ENCODE data around the gene PSMA2. TPM values are rescaled to one million over a fixed set of nuclear protein-coding genes. Genes with fewer than 3 reads are reported as not detected.

The PSMA2 gene
- 100 to 1,000 TPM in 2 of 8 experiments, 10 to 100 TPM in 6; 68.7 to 129 (median 93.6) TPM for total RNA-seq

GRCh38 chr7:42931834-42932651 is at the start of gene PSMA2, which contains the start of gene MRPL32:
Gene PSMA2, minus strand, starts transcription at chr7:42932174. Its CDS starts 16 bp downstream, at chr7:42932158.
Gene MRPL32, plus strand, starts transcription at chr7:42932376. Its CDS starts 11 bp downstream, at chr7:42932387.
- H3K4me3 ChIP-seq, result peak within 1 kb of the TSS; percentile 64 to 96 (median 84)
- H3K4me1 ChIP-seq (replicated peaks in 1 of 2), result peaks cover 12 to 15% of the 10 kb centered on the region in 2 donors
- in situ Hi-C loops (cut with MboI; ENCODE audit: low pct_unique_long_range_greater_than_20kb in 2 of 9, low sequenced_read_pairs in 9 of 9, unreplicated experiment in 9 of 9), result loop anchor here in 5 of 9 experiments (10.0 to 25.0 kb wide), 5 partner anchors 180 to 905 kb away; partner anchors contain the start of genes COA1 (in 1 of the 5) and HECW1 (in 1 of the 5)
- ATAC-seq (replicated peaks in 6 of 8), result peak; percentile 96 to 100 (median 100)
- WGBS, 10 experiments, result 0 to 3% (median 0%) methylated on average over 1 to 21 of the region's 56 CpGs; no CpG with 5 or more reads in 2 of the 10 experiments
- peak within 1 kb of the TSS; percentile 54 to 85 for H3K27ac ChIP-seq

- Histone ChIP-seq H3K27ac (no peak overlapping the region), H3K4me1 (replicated peaks in 1 of 2) (no peaks in the 10 kb centered on the region), H3K4me3 (no peak overlapping the region)
- in situ Hi-C loops (cut with MboI; ENCODE audit: low pct_unique_long_range_greater_than_20kb in 2 of 9, low sequenced_read_pairs in 9 of 9, unreplicated experiment in 9 of 9), result no loop called here
- WGBS, 10 experiments, result 13 to 75% (median 39%) methylated on average over 1 of the region's 1 CpG; no CpG with 5 or more reads in 4 of the 10 experiments
- no peak for ATAC-seq (replicated peaks in 6 of 8)
Observed at GRCh38 chr7:42981601-42982000, 49.6 kb upstream of the PSMA2 start.

GRCh38 chr7:42980514-42980913 is 48.5 kb upstream of the PSMA2 start:
- Histone ChIP-seq H3K4me1 (replicated peaks in 1 of 2) (no peaks in the 10 kb centered on the region), H3K4me3 (no peak overlapping the region), H3K27ac (no peak overlapping the region)
- 29 to 100% (median 89%) methylated on average over 1 to 3 of the region's 3 CpGs; no CpG with 5 or more reads in 2 of the 10 experiments for WGBS, 10 experiments
- in situ Hi-C loops (cut with MboI; ENCODE audit: low pct_unique_long_range_greater_than_20kb in 2 of 9, low sequenced_read_pairs in 9 of 9, unreplicated experiment in 9 of 9), result no loop called here
- no peak for ATAC-seq (replicated peaks in 6 of 8)

- no peak for ATAC-seq (replicated peaks in 6 of 8)
- H3K27ac ChIP-seq, result no peak overlapping the region
- no peaks in the 10 kb centered on the region for H3K4me1 ChIP-seq (replicated peaks in 1 of 2)
- WGBS, 10 experiments, result 79 to 100% (median 90%) methylated on average over 1 to 2 of the region's 2 CpGs; no CpG with 5 or more reads in 4 of the 10 experiments
- in situ Hi-C loops (cut with MboI; ENCODE audit: low pct_unique_long_range_greater_than_20kb in 2 of 9, low sequenced_read_pairs in 9 of 9, unreplicated experiment in 9 of 9), result no loop called here
- no peak overlapping the region for H3K4me3 ChIP-seq
Observed at GRCh38 chr7:42980084-42980483, 48.1 kb upstream of the PSMA2 start.

DNA sequence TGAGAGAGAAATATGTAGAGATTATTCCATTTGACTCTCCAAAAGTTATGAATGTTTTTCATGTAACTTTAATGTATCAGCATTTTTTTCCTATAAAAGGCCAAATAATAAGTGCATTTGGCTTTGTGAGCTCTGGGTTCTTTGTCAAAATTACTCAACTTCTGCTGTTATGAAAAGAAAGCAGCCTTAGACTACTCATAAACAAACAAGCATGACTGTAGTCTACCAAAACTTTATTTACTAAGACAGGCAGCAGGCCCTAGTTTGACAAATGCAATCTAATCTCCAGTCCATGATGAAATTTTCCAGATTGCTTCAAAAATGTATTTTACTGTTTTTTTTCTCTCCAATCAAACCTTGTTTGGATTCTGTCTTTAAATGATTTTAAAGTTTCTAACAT is 46.5 kb upstream of the PSMA2 start:
- in situ Hi-C loops (cut with MboI; ENCODE audit: low pct_unique_long_range_greater_than_20kb in 2 of 9, low sequenced_read_pairs in 9 of 9, unreplicated experiment in 9 of 9), result no loop called here
- Histone ChIP-seq H3K27ac (no peak overlapping the region), H3K4me3 (no peak overlapping the region), H3K4me1 (replicated peaks in 1 of 2) (no peaks in the 10 kb centered on the region)
- ATAC-seq (replicated peaks in 6 of 8), result no peak

DNA sequence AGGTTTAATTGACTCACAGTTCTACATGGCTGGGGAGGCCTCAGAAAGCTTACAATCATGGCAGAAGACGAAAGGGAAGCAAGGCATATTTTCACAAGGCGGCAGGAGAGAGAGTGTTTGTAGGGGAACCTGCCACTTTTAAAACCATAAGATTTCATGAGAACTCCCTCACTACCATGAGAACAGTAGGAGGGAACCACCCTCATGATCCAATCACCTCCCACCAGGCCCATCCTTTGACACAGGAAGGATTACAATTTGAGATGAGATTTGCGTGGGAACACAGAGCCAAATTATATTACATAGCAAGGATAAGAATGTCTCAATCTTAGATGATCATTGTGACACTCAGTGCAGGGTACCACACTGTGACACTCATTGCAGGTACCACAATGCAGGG is 44.4 kb upstream of the PSMA2 start:
- no peak overlapping the region for H3K27ac ChIP-seq
- 79 to 100% (median 95%) methylated on average over 1 to 3 of the region's 3 CpGs; no CpG with 5 or more reads in 2 of the 10 experiments for WGBS, 10 experiments
- ATAC-seq (replicated peaks in 6 of 8), result no peak
- H3K4me1 ChIP-seq (replicated peaks in 1 of 2), result no peaks in the 10 kb centered on the region
- H3K4me3 ChIP-seq, result no peak overlapping the region
- in situ Hi-C loops (cut with MboI; ENCODE audit: low pct_unique_long_range_greater_than_20kb in 2 of 9, low sequenced_read_pairs in 9 of 9, unreplicated experiment in 9 of 9), result no loop called here

DNA sequence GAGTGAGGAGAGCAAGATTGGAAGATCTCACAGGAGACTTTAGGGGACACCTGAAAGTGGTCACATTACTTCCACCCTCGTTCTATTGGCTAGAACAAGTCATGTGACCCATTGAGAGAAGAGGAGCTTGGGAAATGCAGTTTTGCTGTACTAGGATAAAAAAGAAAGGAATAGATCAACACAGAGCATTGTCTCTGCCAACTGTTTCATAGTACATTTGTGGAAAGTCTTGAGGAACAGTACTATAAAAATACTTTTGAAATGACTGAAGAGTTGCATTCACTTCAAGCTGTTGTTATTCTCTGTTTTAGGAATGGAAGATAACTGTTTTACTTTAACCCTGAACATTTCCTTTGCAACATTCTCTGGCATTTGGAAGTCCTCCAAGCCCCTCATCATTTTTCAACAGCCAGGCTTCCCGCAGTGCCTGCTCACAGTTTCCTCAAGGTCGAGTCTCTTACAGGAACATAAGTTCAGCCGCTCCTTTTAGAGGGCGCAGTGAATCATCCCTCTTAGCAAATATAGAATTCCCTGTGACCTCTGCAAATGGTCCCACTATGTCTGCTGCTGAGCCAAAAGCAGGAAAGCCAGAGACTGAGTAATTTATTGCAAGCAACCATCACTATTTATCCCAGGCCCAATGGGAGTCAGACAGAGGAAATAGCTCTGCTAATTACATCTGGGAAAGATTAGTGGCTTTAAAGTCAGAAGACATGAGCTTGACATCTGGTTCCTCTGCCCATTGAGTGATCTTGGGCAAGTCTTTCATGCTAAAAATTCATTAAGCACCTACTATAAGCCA is 40.9 kb upstream of the PSMA2 start:
- Histone ChIP-seq H3K27ac (no peak overlapping the region), H3K4me3 (no peak overlapping the region), H3K4me1 (replicated peaks in 1 of 2) (no peaks in the 10 kb centered on the region)
- in situ Hi-C loops (cut with MboI; ENCODE audit: low pct_unique_long_range_greater_than_20kb in 2 of 9, low sequenced_read_pairs in 9 of 9, unreplicated experiment in 9 of 9), result loop anchor here in 1 of 9 experiments (25.0 kb wide), 1 partner anchor 739 kb away; no protein-coding TSS in a partner anchor
- WGBS, 10 experiments, result 0 to 90% (median 0%) methylated on average over 2 to 5 of the region's 5 CpGs; no CpG with 5 or more reads in 3 of the 10 experiments
- peak in 6 of 8 experiments; percentile 22 to 89 (median 40) for ATAC-seq (replicated peaks in 6 of 8)

DNA sequence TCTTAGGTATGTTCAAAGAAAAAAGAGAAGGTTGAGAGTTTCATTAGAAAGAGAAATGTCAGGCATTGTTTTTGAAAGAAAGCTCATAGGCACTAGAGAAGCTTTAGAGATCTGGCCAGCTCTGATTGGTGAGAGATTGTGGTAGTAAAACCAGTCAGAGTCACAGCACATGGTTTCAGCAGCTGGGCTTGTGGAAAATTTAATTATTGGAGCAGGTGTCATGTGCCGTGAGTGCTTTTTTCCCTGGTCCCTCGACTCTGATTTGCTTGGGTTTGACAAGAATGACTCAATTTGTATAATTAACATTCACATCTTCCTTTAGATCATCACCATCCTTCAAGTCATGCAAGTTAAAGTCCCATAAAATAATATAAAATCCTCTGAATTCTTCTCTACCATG is 35.4 kb upstream of the PSMA2 start:
- Histone ChIP-seq H3K4me3 (no peak overlapping the region), H3K27ac (no peak overlapping the region), H3K4me1 (replicated peaks in 1 of 2) (no peaks in the 10 kb centered on the region)
- no peak for ATAC-seq (replicated peaks in 6 of 8)
- in situ Hi-C loops (cut with MboI; ENCODE audit: low pct_unique_long_range_greater_than_20kb in 2 of 9, low sequenced_read_pairs in 9 of 9, unreplicated experiment in 9 of 9), result loop anchor here in 1 of 9 experiments (25.0 kb wide), 1 partner anchor 745 kb away; no protein-coding TSS in a partner anchor
- WGBS, 10 experiments, result 40 to 83% (median 78%) methylated on average over 1 to 2 of the region's 2 CpGs; no CpG with 5 or more reads in 4 of the 10 experiments

GRCh38 chr7:42964849-42965805 is 33.2 kb upstream of the PSMA2 start:
- in situ Hi-C loops (cut with MboI; ENCODE audit: low pct_unique_long_range_greater_than_20kb in 2 of 9, low sequenced_read_pairs in 9 of 9, unreplicated experiment in 9 of 9), result loop anchor here in 1 of 9 experiments (25.0 kb wide), 1 partner anchor 747 kb away; no protein-coding TSS in a partner anchor
- no peak for ATAC-seq (replicated peaks in 6 of 8)
- 30 to 80% (median 60%) methylated on average over 1 to 5 of the region's 6 CpGs; no CpG with 5 or more reads in 2 of the 10 experiments for WGBS, 10 experiments
- Histone ChIP-seq H3K4me1 (replicated peaks in 1 of 2) (no peaks in the 10 kb centered on the region), H3K4me3 (no peak overlapping the region), H3K27ac (no peak overlapping the region)

GRCh38 chr7:42964293-42964692 is 32.3 kb upstream of the PSMA2 start:
- no peak overlapping the region for H3K27ac ChIP-seq
- in situ Hi-C loops (cut with MboI; ENCODE audit: low pct_unique_long_range_greater_than_20kb in 2 of 9, low sequenced_read_pairs in 9 of 9, unreplicated experiment in 9 of 9), result loop anchor here in 1 of 9 experiments (25.0 kb wide), 1 partner anchor 748 kb away; no protein-coding TSS in a partner anchor
- 14 to 83% (median 33%) methylated on average over 1 to 2 of the region's 2 CpGs; no CpG with 5 or more reads in 3 of the 10 experiments for WGBS, 10 experiments
- H3K4me3 ChIP-seq, result no peak overlapping the region
- no peak for ATAC-seq (replicated peaks in 6 of 8)
- H3K4me1 ChIP-seq (replicated peaks in 1 of 2), result no peaks in the 10 kb centered on the region

DNA sequence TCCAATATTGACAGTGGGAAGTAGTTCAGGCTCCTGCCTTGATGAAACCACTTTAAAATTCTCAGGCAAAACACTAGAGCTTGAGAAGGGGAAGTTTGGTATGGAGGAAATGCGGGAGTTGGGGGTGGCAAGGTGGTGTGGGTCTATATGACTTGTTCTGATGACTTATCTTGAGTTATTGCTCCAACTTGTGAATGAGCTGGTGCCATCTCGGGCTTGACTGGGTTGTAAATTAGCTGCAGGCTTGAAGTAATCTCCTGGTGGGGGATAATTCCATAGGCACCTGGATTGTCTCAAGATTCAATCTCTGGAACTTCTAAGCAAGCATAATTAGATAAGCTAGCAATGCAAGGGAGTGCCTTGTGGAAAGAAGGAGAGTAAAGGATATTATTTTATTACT is 29.2 kb upstream of the PSMA2 start:
- 17 to 95% (median 63%) methylated on average over 2 of the region's 2 CpGs; no CpG with 5 or more reads in 3 of the 10 experiments for WGBS, 10 experiments
- no peak for ATAC-seq (replicated peaks in 6 of 8)
- Histone ChIP-seq H3K4me3 (no peak overlapping the region), H3K4me1 (replicated peaks in 1 of 2) (no peaks in the 10 kb centered on the region), H3K27ac (no peak overlapping the region)
- in situ Hi-C loops (cut with MboI; ENCODE audit: low pct_unique_long_range_greater_than_20kb in 2 of 9, low sequenced_read_pairs in 9 of 9, unreplicated experiment in 9 of 9), result loop anchor here in 1 of 9 experiments (25.0 kb wide), 1 partner anchor 751 kb away; no protein-coding TSS in a partner anchor

GRCh38 chr7:42960762-42961161 is 28.8 kb upstream of the PSMA2 start:
- H3K27ac ChIP-seq, result no peak overlapping the region
- in situ Hi-C loops (cut with MboI; ENCODE audit: low pct_unique_long_range_greater_than_20kb in 2 of 9, low sequenced_read_pairs in 9 of 9, unreplicated experiment in 9 of 9), result loop anchor here in 1 of 9 experiments (25.0 kb wide), 1 partner anchor 752 kb away; no protein-coding TSS in a partner anchor
- WGBS, 10 experiments, result 0 to 73% (median 34%) methylated on average over 1 to 2 of the region's 2 CpGs; no CpG with 5 or more reads in 3 of the 10 experiments
- no peak overlapping the region for H3K4me3 ChIP-seq
- H3K4me1 ChIP-seq (replicated peaks in 1 of 2), result no peaks in the 10 kb centered on the region
- ATAC-seq (replicated peaks in 6 of 8), result no peak

Measured in motor neuron (in vitro differentiated cells).